Keratinocyte (primary cell): Measurements from ENCODE around the gene AP1M1. TPM values are rescaled to one million over a fixed set of nuclear protein-coding genes. Genes with fewer than 3 reads are reported as not detected.

ENCODE experiments used
- DNase-seq: peaks from one replicate; pipeline ENCODE4 v3.0.0-alpha.2; 2011; ENCODE audit warnings: low read depth, missing footprints, low spot score
- FAIRE-seq: peaks from 2 replicates; lab custom pipeline; 2011; peaks lifted over from hg19 to GRCh38; lab: Jason Lieb, UNC
- H2AFZ ChIP-seq: 2 replicates; pipeline ENCODE4 v1.6.0; 2012; ENCODE audit warnings: low read length, control low read depth, inconsistent platforms; ENCODE audit not compliant: control insufficient read depth
- H3K27ac ChIP-seq: 2 replicates; pipeline ENCODE4 v1.5.1; 2011; ENCODE audit warnings: low read length; ENCODE audit not compliant: control insufficient read depth, insufficient read depth
- H3K27me3 ChIP-seq: 3 replicates; pipeline ENCODE4 v1.6.0; 2011; ENCODE audit warnings: low read length; ENCODE audit not compliant: control insufficient read depth, insufficient read depth; ENCODE audit errors: extremely low read depth
- H3K36me3 ChIP-seq, 2 experiments: 2 replicates in 1 of 2; 3 replicates in 1 of 2; pipeline ENCODE4 v1.5.1; 2011; ENCODE audit warnings: low read length in 2 of 2, mild to moderate bottlenecking in 1 of 2; ENCODE audit not compliant: control insufficient read depth in 2 of 2, insufficient read depth in 2 of 2; ENCODE audit errors: extremely low read depth in 1 of 2
- H3K4me1 ChIP-seq: 3 replicates; pipeline ENCODE4 v1.5.1; 2011; ENCODE audit warnings: low read length; ENCODE audit not compliant: control insufficient read depth, insufficient read depth; ENCODE audit errors: extremely low read depth
- H3K4me2 ChIP-seq: 3 replicates; pipeline ENCODE4 v1.6.0; 2011; ENCODE audit warnings: low read depth, low read length; ENCODE audit not compliant: control insufficient read depth, insufficient read depth; ENCODE audit errors: extremely low read depth
- H3K4me3 ChIP-seq, 3 experiments: fragments of 200-600 bp in 1 of 3; sonication (generic) in 1 of 3; 2 replicates in 2 of 3; 3 replicates in 1 of 3; pipeline ENCODE4 v1.5.1; 2011 to 2016; ENCODE audit warnings: low read length in 3 of 3, mild to moderate bottlenecking in 3 of 3, control low read depth in 2 of 3, inconsistent platforms in 1 of 3, low read depth in 1 of 3, mixed read lengths in 1 of 3, mixed run types in 1 of 3, moderate library complexity in 1 of 3; ENCODE audit not compliant: control insufficient read depth in 2 of 3, insufficient read depth in 2 of 3; ENCODE audit errors: extremely low read depth in 1 of 3
- H3K79me2 ChIP-seq: 2 replicates; pipeline ENCODE4 v1.6.0; 2012; ENCODE audit warnings: low read length; ENCODE audit not compliant: control insufficient read depth, insufficient read depth
- H3K9ac ChIP-seq: 3 replicates; pipeline ENCODE4 v1.6.0; 2011; ENCODE audit warnings: low read length; ENCODE audit not compliant: control insufficient read depth, insufficient read depth; ENCODE audit errors: extremely low read depth
- H3K9me1 ChIP-seq: 3 replicates; pipeline ENCODE4 v1.6.0; 2011; ENCODE audit warnings: low read length; ENCODE audit not compliant: control insufficient read depth, insufficient read depth; ENCODE audit errors: extremely low read depth
- H3K9me3 ChIP-seq: 2 replicates; pipeline ENCODE4 v1.5.1; 2012; ENCODE audit warnings: low read depth, low read length; ENCODE audit not compliant: control insufficient read depth
- H4K20me1 ChIP-seq: 3 replicates; pipeline ENCODE4 v1.6.0; 2011; ENCODE audit warnings: low read length; ENCODE audit not compliant: control insufficient read depth, insufficient read depth; ENCODE audit errors: extremely low read depth
- CTCF ChIP-seq, 3 experiments: IDR thresholded peaks in 1 of 3; conservative IDR thresholded peaks in 1 of 3; optimal IDR thresholded peaks in 1 of 3; 2 replicates in 2 of 3; 3 replicates in 1 of 3; pipeline versions ENCODE3 to v1.5.1; 2011; ENCODE audit warnings: low read length in 3 of 3, mild to moderate bottlenecking in 3 of 3, moderate library complexity in 2 of 3, control low read depth in 1 of 3, inconsistent platforms in 1 of 3; ENCODE audit not compliant: insufficient read depth in 2 of 3; ENCODE audit errors: extremely low read depth in 1 of 3
- EZH2 ChIP-seq: IDR thresholded peaks from one replicate; pipeline ENCODE4 v1.6.1; 2012; ENCODE audit warnings: inconsistent platforms, mild to moderate bottlenecking, low read length, moderate library complexity
- dilution Hi-C: fragments of 300-500 bp; cut with MboI; formaldehyde crosslinking; loops from one replicate; pipeline ENCODE4 v1.7.0; 2020; ENCODE audit warnings: low sequenced_read_pairs; ENCODE audit not compliant: extremely low pct_ligation_motif_present
- polyA plus RNA-seq, 5 experiments: library from polyadenylated mRNA; depleted of rRNA in 3 of 5; stranded (reverse) in 3 of 5; stranded (forward) in 1 of 5; unstranded in 1 of 5; fragments of >200 nt; gene quantifications; 1 replicate in 1 of 5; 2 replicates in 3 of 5; 3 replicates in 1 of 5; pipeline versions ENCODE4 v1.2.1 to v1.2.3, GENCODE V29; 2011 to 2012; ENCODE audit warnings: missing spikeins in 2 of 5, low read depth in 1 of 5, low replicate concordance in 1 of 5

The AP1M1 gene
- polyA plus RNA-seq, 1 donor (not counting 4 experiments of a cell fraction or from before 2014, with no cell fraction given) = 27.7 TPM

- Histone ChIP-seq H3K4me2 (no peak overlapping the region), H3K27ac (no peak overlapping the region), H2AFZ (no peak overlapping the region), H3K9me1 (no peaks in the 10 kb centered on the region), H3K79me2 (peaks cover 2% of the 10 kb centered on the region), H3K36me3 (peaks cover 12 to 25% of the 10 kb centered on the region in 2 experiments), H4K20me1 (no peaks in the 10 kb centered on the region), H3K4me3 (no peak overlapping the region), H3K27me3 (no peaks in the 10 kb centered on the region), H3K9ac (no peak overlapping the region), H3K9me3 (peaks cover 5% of the 10 kb centered on the region), H3K4me1 (no peaks in the 10 kb centered on the region)
- TF ChIP-seq CTCF (optimal IDR thresholded peaks at IDR 0.05 in 1 of 3, IDR thresholded peaks at IDR 0.05 in 1 of 3, conservative IDR thresholded peaks at IDR 0.05 in 1 of 3; ENCODE audit: extremely low read depth in 1 of 3, insufficient read depth in 2 of 3, low read length in 3 of 3) (no peak), EZH2 (no peak)
- DNase-seq (no peak), FAIRE-seq (no peak)
- dilution Hi-C loops = loop anchor here (25.0 kb wide), 1 partner anchor 143 kb away; no protein-coding TSS in a partner anchor
These were observed 21.1 kb downstream of the AP1M1 start for GRCh38 chr19:16218851-16219250.

DNA sequence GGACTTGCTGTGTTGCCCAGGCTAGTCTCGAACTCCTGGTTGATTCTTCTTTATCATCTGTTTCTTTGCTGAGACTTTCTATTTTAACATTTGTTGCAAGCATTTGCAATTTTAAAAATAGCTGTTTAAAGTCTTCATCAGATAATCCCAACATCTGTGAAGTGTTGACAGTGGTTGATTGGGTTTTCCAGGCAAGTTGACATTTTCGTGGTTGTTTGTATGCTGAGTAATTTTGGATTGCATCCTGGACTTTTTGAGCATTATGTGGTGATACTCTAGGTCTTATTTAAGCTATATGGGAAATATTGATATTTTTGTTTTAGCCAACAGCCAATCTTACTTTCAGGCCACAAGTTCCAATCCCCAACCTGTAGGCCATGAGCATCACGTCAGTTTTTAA, 25.1 kb downstream of the AP1M1 start:
- H3K9me3 ChIP-seq = peaks cover 5% of the 10 kb centered on the region
- FAIRE-seq (no peak), DNase-seq (no peak)
- H3K4me1 ChIP-seq = no peaks in the 10 kb centered on the region
- no peaks in the 10 kb centered on the region for H4K20me1 ChIP-seq
- H3K36me3 ChIP-seq = peaks cover 22 to 36% of the 10 kb centered on the region in 2 experiments
- H3K9ac ChIP-seq = no peak overlapping the region
- H3K27ac ChIP-seq = no peak overlapping the region
- H2AFZ ChIP-seq = no peak overlapping the region
- dilution Hi-C loops = loop anchor here (25.0 kb wide), 1 partner anchor 139 kb away; no protein-coding TSS in a partner anchor
- H3K4me2 ChIP-seq = no peak overlapping the region
- no peaks in the 10 kb centered on the region for H3K27me3 ChIP-seq
- no peaks in the 10 kb centered on the region for H3K79me2 ChIP-seq
- TF ChIP-seq CTCF (optimal IDR thresholded peaks at IDR 0.05 in 1 of 3, IDR thresholded peaks at IDR 0.05 in 1 of 3, conservative IDR thresholded peaks at IDR 0.05 in 1 of 3; ENCODE audit: extremely low read depth in 1 of 3, insufficient read depth in 2 of 3, low read length in 3 of 3) (no peak), EZH2 (no peak)
- no peaks in the 10 kb centered on the region for H3K9me1 ChIP-seq
- H3K4me3 ChIP-seq = no peak overlapping the region
